ENCODE measurements around the gene FBXO33.
"Not testable (repeated sequence)": the region's sequence is repeated elsewhere in the genome, so short reads cannot be mapped to it uniquely, and the experiment has no call there.

Gene FBXO33

DNA sequence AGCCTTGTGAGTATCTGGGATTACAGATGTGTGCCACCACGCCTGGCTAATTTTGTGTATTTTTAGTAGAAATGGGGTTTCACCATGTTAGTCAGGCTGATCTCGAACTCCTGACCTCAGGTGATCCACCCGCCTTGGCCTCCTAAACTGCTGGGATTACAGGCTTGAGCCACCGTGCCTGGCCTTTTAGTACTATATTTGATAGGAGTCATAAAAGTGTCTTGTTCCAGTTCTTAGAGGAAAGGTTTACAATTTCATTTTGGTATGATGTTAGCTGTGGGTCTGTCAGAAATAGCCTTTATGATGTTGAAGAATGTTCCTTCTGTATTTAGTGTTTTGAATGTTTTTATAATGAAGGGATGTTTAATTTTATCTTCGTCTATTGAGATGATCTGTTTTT, 70.7 kb downstream of the FBXO33 start:
- Mint-ChIP-seq H3K36me3 (ENCODE audit: insufficient read depth) (peaks cover 17% of the 10 kb centered on the region), H3K27ac (ENCODE audit: low read depth) (peak overlapping the region; percentile 41), H3K9me3 (peaks cover 14% of the 10 kb centered on the region), H3K4me1 (peaks cover 33% of the 10 kb centered on the region)
- ATAC-seq (replicated peaks; ENCODE audit: extremely low read depth, poor library complexity, severe bottlenecking); H3K4me3 Mint-ChIP-seq; DNase-seq (ENCODE audit: low spot score in 2 of 2); H3K27me3 Mint-ChIP-seq: not testable (repeated sequence)

DNA sequence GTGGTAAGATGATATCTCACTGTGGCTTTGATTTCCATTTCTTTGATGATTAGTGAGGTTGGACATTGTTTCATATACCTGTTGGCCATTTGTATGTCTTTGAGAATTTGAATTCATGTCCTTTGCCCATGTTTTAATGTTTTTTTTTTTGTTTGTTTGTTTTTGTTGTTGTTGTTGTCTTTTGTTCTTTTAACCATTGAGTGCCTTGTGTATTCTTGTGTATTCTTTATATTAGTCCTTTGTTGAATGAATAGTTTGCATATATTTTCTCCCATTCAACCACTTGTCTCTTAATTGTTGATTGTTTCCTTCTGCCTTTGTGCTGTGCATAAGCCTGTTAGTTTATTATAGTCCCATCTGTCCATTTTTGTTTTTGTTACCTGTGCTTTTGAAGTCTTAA, 71.9 kb downstream of the FBXO33 start:
- ATAC-seq (replicated peaks; ENCODE audit: extremely low read depth, poor library complexity, severe bottlenecking) (no peak), DNase-seq (ENCODE audit: low spot score in 2 of 2) (no peak)
- Mint-ChIP-seq H3K36me3 (ENCODE audit: insufficient read depth) (peaks cover 22% of the 10 kb centered on the region), H3K4me3 (no peak overlapping the region), H3K4me1 (peaks cover 45% of the 10 kb centered on the region), H3K27me3 (no peaks in the 10 kb centered on the region), H3K27ac (ENCODE audit: low read depth) (no peak overlapping the region), H3K9me3 (peaks cover 8% of the 10 kb centered on the region)

GRCh38 chr14:39359069-39359468, 73.2 kb downstream of the FBXO33 start:
- DNase-seq (ENCODE audit: low spot score in 2 of 2); H3K4me3 Mint-ChIP-seq; H3K27me3 Mint-ChIP-seq; H3K9me3 Mint-ChIP-seq; H3K27ac Mint-ChIP-seq (ENCODE audit: low read depth); ATAC-seq (replicated peaks; ENCODE audit: extremely low read depth, poor library complexity, severe bottlenecking): not testable (repeated sequence)
- peaks cover 47% of the 10 kb centered on the region for H3K4me1 Mint-ChIP-seq
- peaks cover 20% of the 10 kb centered on the region for H3K36me3 Mint-ChIP-seq (ENCODE audit: insufficient read depth)

GRCh38 chr14:39351708-39352107, 80.5 kb downstream of the FBXO33 start:
- Mint-ChIP-seq H3K4me3 (no peak overlapping the region), H3K36me3 (ENCODE audit: insufficient read depth) (peaks cover 27% of the 10 kb centered on the region), H3K4me1 (peaks cover 15% of the 10 kb centered on the region), H3K27me3 (no peaks in the 10 kb centered on the region), H3K9me3 (peaks cover 10% of the 10 kb centered on the region), H3K27ac (ENCODE audit: low read depth) (no peak overlapping the region)
- ATAC-seq (replicated peaks; ENCODE audit: extremely low read depth, poor library complexity, severe bottlenecking) (no peak), DNase-seq (ENCODE audit: low spot score in 2 of 2) (no peak)

- Mint-ChIP-seq H3K27ac (ENCODE audit: low read depth) (no peak overlapping the region), H3K27me3 (no peaks in the 10 kb centered on the region), H3K36me3 (ENCODE audit: insufficient read depth) (peaks cover 25% of the 10 kb centered on the region), H3K9me3 (peaks cover 10% of the 10 kb centered on the region), H3K4me3 (no peak overlapping the region), H3K4me1 (peaks cover 7% of the 10 kb centered on the region)
- DNase-seq (ENCODE audit: low spot score in 2 of 2) (no peak), ATAC-seq (replicated peaks; ENCODE audit: extremely low read depth, poor library complexity, severe bottlenecking) (no peak)
Measured at GRCh38 chr14:39350866-39351265, 81.4 kb downstream of the FBXO33 start.

Data from central memory CD8-positive, alpha-beta T cell (primary cell).